Lower leg skin (tissue), 4 donors: Measurements from ENCODE around the gene KRT86. TPM values are rescaled to one million over a fixed set of nuclear protein-coding genes. Genes with fewer than 3 reads are reported as not detected.
A peak's percentile ranks its signal among the peaks of the same experiment; 100 is the strongest.

ENCODE experiments used
- DNase-seq, 2 donors: peaks; one replicate each; pipeline ENCODE4 v3.0.0-alpha.2; 2019; ENCODE audit warnings: low spot score in 2 of 2
- H3K4me3 ChIP-seq: fragments of 200-600 bp; sonication (generic); 2 replicates; pipeline ENCODE4 v1.5.1; 2017; ENCODE audit warnings: mild to moderate bottlenecking, low read depth; ENCODE audit not compliant: poor library complexity, severe bottlenecking
- POLR2A ChIP-seq, 2 donors: fragments of 450-650 bp; IDR thresholded peaks; one replicate each; pipeline ENCODE4 v1.6.1; 2016 to 2017; ENCODE audit warnings: antibody characterized with exemption in 2 of 2, mild to moderate bottlenecking in 1 of 2, moderate library complexity in 1 of 2
- WGBS, 2 donors: methylation state at CpG; one replicate each; pipeline ENCODE4 v1.1.5; 2018; 5-methylcytosine and 5-hydroxymethylcytosine counted together
- intact Hi-C: fragments of 100-400 bp; cut with DNase I; formaldehyde crosslinking; loops from one replicate; pipeline ENCODE4 v1.15.0; 2023; ENCODE audit warnings: low total_unique reads
- total RNA-seq, 4 donors: library from RNA; depleted of rRNA; stranded (reverse); fragments of >200 nt; gene quantifications; one replicate each; pipeline ENCODE4 v1.1.0, GENCODE V29; 2016
- TF ChIP-seq, protein P1 (sequence below), 3 donors: fragments of 450-650 bp; IDR thresholded peaks; one replicate each; pipeline ENCODE4 v1.5.1; 2016; ENCODE audit warnings: antibody characterized with exemption in 3 of 3, mild to moderate bottlenecking in 3 of 3, moderate library complexity in 2 of 3

The KRT86 gene
- total RNA-seq, 4 donors from 2014 or later, result 0.86 to 298 (median 10.0) TPM; not detected in 1

- 88 to 89% methylated on average over 1 of the region's 1 CpG for WGBS, 2 donors
- TF ChIP-seq POLR2A (IDR thresholded peaks at IDR 0.05), result no peak
- TF ChIP-seq, protein P1, sequence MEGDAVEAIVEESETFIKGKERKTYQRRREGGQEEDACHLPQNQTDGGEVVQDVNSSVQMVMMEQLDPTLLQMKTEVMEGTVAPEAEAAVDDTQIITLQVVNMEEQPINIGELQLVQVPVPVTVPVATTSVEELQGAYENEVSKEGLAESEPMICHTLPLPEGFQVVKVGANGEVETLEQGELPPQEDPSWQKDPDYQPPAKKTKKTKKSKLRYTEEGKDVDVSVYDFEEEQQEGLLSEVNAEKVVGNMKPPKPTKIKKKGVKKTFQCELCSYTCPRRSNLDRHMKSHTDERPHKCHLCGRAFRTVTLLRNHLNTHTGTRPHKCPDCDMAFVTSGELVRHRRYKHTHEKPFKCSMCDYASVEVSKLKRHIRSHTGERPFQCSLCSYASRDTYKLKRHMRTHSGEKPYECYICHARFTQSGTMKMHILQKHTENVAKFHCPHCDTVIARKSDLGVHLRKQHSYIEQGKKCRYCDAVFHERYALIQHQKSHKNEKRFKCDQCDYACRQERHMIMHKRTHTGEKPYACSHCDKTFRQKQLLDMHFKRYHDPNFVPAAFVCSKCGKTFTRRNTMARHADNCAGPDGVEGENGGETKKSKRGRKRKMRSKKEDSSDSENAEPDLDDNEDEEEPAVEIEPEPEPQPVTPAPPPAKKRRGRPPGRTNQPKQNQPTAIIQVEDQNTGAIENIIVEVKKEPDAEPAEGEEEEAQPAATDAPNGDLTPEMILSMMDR (IDR thresholded peaks at IDR 0.05), result no peak
- H3K4me3 ChIP-seq, result no peak overlapping the region
- intact Hi-C loops, result no loop called here
- peak in 1 of 2 donors; percentile 10 for DNase-seq
Observed at GRCh38 chr12:52293926-52294325, 19.5 kb downstream of the KRT86 start.

- 32 to 48% methylated on average over 1 of the region's 1 CpG for WGBS, 2 donors
- TF ChIP-seq POLR2A (IDR thresholded peaks at IDR 0.05), result no peak
- TF ChIP-seq, protein P1 (IDR thresholded peaks at IDR 0.05), result no peak
- intact Hi-C loops, result no loop called here
- no peak overlapping the region for H3K4me3 ChIP-seq
- DNase-seq, result no peak
Observed at GRCh38 chr12:52294803-52295202, 20.4 kb downstream of the KRT86 start.

- TF ChIP-seq, protein P1 (IDR thresholded peaks at IDR 0.05), result no peak
- no peak for TF ChIP-seq POLR2A (IDR thresholded peaks at IDR 0.05)
- H3K4me3 ChIP-seq, result no peak overlapping the region
- WGBS, 2 donors, result 69 to 87% methylated on average over 1 of the region's 1 CpG
- peak in 1 of 2 donors; percentile 9 for DNase-seq
- intact Hi-C loops, result no loop called here
Observed at GRCh38 chr12:52295663-52296062, 21.2 kb downstream of the KRT86 start.

DNA sequence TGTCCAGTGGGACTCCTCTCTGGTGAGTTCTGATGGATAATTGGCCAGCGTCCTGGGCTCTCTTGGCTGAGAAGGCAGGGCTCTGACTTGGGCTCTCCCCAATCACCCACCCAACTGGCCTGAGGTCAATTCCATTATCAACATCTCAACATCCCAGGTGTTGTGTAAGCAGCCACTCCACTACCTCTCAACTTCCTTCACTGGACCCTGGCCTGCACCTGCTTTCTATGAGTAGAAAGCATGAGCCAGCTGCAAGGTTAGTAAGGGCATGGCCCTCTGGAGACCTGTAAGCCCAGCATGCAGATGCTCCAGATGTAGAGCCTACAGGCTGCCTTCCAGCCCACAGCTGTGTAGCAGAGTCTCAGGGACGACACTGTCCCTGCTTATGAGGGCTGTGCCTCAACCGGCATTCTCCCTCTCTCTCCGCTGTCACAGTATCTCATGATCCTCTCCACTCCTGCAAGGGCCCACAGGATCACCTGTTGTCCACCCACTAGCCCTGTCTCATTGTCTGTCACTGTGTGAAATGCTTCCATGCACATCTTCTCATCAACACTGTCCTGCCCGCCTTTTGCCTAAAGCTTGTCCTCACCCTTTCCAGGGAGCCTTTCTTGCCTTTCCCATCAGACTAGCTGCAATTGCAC is 22.2 kb downstream of the KRT86 start:
- peak in 1 of 2 donors; percentile 64 for DNase-seq
- intact Hi-C loops, result no loop called here
- no peak for TF ChIP-seq POLR2A (IDR thresholded peaks at IDR 0.05)
- TF ChIP-seq, protein P1 (IDR thresholded peaks at IDR 0.05), result no peak
- H3K4me3 ChIP-seq, result no peak overlapping the region
- WGBS, 2 donors, result 83 to 93% methylated on average over 5 of the region's 5 CpGs

GRCh38 chr12:52298677-52299190 is 24.3 kb downstream of the KRT86 start:
- TF ChIP-seq, protein P1 (IDR thresholded peaks at IDR 0.05), result no peak
- no peak for TF ChIP-seq POLR2A (IDR thresholded peaks at IDR 0.05)
- H3K4me3 ChIP-seq, result no peak overlapping the region
- no peak for DNase-seq
- WGBS, 2 donors, result 70 to 77% methylated on average over 4 of the region's 4 CpGs
- intact Hi-C loops, result no loop called here
